Kasumi-1 (cell line): ENCODE data around the gene RRAS.
A peak's percentile ranks its signal among the peaks of the same experiment; 100 is the strongest.
"Not testable (repeated sequence)": the region's sequence is repeated elsewhere in the genome, so short reads cannot be mapped to it uniquely, and the experiment has no call there.

Source experiments
- DNase-seq, 2 experiments: peaks; one replicate each; lab custom pipeline; 2025; lab: John Stamatoyannopoulos, UW

RRAS gene

GRCh38 chr19:49632576-49632975 is 7.4 kb downstream of the RRAS start:
- no peak for DNase-seq

DNA sequence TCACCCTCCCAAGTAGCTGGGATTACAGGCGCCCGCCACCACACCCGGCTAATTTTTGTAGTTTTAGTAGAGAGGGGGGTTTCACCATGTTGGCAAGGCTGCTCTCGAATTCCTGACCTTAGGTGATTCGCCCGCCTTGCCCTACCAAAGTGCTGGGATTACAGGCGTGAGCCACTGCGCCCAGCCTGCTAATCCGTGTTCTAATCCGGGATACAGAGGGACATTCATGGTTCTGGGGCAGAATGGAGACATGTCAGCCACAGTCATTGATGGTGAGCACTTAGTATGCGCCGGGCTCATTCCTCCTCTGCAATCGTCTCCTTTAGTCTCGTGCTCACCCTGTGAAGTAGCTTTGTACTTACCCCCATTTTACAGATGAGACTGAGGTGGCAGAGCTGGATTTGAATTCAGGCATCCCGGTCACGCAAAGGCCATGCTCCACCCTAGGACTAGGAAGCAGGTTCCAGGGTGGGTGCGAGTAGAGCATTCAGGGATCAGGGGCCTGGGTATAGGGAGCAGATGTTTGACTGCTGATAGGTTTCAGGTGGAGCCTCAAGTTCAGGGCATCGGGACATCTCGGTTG is 8.2 kb downstream of the RRAS start:
- no peak for DNase-seq

DNA sequence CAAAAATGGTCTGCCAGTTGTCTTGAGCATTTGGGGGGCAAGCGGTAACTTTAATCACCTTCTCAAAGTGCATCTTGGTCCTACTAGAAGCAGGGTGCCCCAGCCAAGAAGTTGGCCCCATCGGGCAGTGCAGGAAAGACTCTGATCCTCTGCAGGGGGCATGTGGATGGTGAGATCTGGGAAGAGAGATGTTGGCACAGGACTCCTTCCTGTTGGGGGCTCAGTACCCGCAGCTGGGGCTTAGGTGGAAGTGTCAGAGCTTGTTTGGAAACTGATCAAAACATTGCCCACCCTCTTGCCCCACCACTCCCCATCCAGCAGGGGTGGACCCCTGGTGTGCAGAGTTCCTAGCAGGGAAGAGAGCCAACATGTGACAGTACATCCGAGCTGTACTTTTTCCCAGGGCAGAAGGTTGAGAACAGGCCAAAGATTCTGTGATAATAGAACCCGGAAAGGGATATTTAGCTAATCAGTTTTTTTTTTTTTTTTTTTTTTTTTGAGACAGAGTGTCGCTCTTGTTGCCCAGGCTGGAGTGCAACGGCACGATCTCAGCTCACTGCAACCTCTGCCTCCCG is 8.8 kb downstream of the RRAS start:
- DNase-seq = no peak

DNA sequence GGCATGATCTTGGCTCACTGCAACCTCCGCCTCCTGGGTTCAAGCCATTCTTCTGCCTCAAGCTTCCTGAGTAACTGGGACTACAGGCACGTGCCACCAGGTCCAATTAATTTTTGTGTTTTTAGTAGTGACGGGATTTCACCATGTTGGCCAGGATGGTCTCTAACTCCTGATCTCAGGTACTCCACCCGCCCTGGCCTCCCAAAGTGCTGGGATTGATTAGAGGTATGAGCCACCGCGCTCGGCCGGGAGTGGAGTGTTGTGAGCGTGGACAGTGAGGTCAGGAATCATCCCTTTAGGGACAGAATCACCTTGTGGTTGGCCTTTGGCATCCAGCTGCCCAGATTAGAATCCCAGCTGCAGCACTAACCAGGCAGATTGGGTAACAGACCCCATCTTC is 10.3 kb downstream of the RRAS start:
- DNase-seq = no peak

- DNase-seq = no peak
Measured at GRCh38 chr19:49626226-49626625, 13.7 kb downstream of the RRAS start.

- DNase-seq = no peak
Measured at GRCh38 chr19:49624967-49625910, 14.7 kb downstream of the RRAS start.

DNA sequence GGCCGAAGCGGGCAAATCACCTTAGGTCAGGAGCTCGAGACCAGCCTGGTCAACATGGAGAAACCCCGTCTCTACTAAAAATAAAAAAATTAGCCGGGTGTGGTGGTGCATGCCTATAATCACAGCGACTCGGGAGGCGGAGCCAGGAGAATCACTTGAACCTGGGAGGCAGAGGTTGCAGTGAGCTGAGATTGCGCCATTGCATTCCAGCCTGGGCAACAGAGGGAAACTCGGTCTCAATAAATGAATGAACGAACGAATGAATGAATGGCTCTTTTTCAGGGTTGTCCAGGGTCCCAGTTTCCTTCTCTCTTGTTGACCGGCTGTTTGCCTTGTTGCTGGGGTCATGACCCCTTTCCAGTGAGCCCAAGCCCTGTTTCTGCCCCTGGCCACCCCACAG is 22.1 kb downstream of the RRAS start:
- not testable (repeated sequence) for DNase-seq

DNA sequence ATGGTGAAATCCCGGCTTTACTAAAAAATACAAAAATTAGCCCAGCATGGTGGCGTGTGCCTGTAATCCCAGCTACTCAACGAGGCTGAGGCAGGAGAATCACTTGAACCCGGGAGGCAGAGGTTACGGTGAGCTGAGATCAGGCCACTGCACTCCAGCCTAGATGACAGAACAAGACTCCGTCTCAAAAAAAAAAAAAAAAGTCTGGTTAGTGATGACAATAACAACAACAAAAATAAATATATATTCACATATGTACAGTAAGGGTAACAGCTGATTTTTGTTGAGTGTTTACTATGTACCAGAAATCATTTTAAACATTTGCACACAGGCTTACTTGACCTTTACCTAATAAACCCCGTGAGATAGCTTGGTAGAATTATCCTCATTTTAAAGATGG is 23.0 kb downstream of the RRAS start:
- no peak for DNase-seq

GRCh38 chr19:49616532-49616931 is 23.4 kb downstream of the RRAS start:
- DNase-seq = no peak

- no peak for DNase-seq
Measured at GRCh38 chr19:49615861-49616260, 24.1 kb downstream of the RRAS start.

GRCh38 chr19:49614096-49614833 is 25.7 kb downstream of the RRAS start:
- DNase-seq = peak in 1 of 2 experiments; percentile 4

- DNase-seq = no peak
Measured at GRCh38 chr19:49613374-49613773, 26.6 kb downstream of the RRAS start.

GRCh38 chr19:49609499-49610092 is 30.3 kb downstream of the RRAS start:
- DNase-seq = no peak

GRCh38 chr19:49605605-49606004 is 34.3 kb downstream of the RRAS start:
- no peak for DNase-seq

DNA sequence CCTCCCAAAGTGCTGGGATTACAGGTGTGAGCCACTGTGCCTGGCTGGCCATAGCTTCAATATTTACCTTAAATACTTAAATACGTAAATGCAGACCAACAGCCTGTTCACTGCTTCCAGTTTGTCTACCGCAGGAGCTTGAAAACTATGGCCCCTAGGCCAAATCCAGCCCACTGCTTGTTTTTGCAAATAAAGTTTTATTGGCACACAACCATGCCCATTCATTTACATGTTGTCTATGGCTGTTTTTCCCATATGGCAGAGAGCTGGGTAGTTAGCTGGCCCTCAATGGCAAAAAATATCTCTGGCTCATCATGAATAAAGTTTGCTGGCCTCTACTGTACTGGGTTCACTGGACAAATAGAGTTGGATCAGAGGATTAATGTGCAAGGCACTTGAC is 37.1 kb downstream of the RRAS start:
- no peak for DNase-seq

- DNase-seq = no peak
Measured at GRCh38 chr19:49601482-49602038, 38.4 kb downstream of the RRAS start.

DNA sequence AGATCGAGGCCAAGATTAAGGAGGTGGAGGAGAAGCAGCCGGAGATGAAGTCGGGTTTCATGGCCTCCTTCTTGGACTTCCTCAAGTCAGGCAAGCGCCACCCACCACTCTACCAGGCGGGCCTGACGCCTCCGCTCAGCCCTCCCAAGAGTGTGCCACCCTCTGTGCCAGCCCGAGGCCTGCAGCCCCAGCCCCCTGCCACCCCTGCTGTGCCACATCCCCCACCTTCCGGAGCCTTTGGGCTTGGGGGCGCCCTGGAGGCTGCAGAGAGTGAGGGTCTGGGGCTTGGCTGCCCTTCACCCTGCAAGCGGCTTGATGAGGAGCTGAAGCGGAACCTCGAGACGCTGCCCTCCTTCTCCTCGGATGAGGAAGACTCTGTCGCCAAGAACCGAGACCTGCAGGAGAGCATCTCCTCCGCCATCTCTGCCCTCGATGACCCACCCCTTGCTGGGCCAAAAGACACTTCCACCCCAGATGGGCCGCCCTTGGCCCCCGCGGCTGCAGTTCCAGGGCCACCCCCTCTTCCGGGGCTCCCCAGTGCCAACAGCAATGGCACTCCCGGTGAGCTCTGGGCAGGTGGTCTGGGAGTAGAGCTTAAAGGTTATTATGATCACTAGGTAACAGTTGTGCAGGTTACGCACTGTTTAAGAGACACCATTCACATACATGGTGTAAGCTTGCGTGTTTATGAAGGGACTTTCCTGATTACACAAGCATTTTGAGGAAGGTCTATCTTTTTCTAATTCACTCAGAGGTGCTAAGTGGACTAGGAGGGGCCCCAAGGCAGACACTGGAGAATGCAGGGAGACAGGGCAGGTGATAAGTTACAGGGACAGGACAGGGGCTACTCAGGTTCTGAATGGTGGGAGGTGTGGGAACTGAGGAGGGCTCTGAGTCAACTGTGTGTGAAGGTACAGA is 40.3 kb downstream of the RRAS start:
- no peak for DNase-seq

GRCh38 chr19:49597703-49597974 is 42.3 kb downstream of the RRAS start:
- DNase-seq = no peak

GRCh38 chr19:49596954-49597702 is 42.8 kb downstream of the RRAS start:
- no peak for DNase-seq

DNA sequence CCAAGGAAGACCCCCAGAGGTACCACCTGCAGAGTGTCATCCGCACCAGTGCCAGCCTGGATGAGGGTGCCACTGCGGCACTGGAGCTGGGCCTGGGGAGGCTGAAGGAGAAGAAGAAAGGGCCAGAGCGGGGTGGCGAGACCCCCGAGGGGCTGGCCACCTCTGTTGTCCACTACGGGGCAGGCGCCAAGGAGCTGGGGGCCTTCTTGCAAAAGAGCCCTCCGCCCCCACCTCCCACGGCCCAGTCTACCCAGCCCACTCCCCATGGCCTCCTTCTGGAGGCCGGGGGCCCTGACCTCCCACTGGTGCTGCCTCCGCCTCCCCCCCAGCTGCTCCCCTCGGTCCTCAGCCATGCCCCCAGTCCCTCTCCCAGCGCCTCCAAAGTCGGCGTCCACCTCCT is 43.5 kb downstream of the RRAS start:
- no peak for DNase-seq
